GM12878 (cell line): Measurements from ENCODE around the gene GET3. TPM values are rescaled to one million over a fixed set of nuclear protein-coding genes. Genes with fewer than 3 reads are reported as not detected.

Experiments
- ATF7 ChIP-seq: fragments of 450-650 bp; IDR thresholded peaks from 2 replicates; pipeline ENCODE4 v1.6.1; 2016; ENCODE audit warnings: low read depth, mild to moderate bottlenecking
- BCLAF1 ChIP-seq: fragments of 450-650 bp; IDR thresholded peaks from 2 replicates; pipeline ENCODE4 v1.6.1; 2017; ENCODE audit warnings: antibody characterized with exemption, mild to moderate bottlenecking, moderate library complexity
- CHD1 ChIP-seq: IDR thresholded peaks from 2 replicates; pipeline ENCODE4 v1.6.1; 2012; ENCODE audit warnings: low read depth, low read length, improper control_type of control experiment
- CHD2 ChIP-seq: IDR thresholded peaks from 2 replicates; pipeline ENCODE4 v1.6.1; 2011; ENCODE audit warnings: low read depth, low read length, improper control_type of control experiment, borderline replicate concordance
- FOXK2 ChIP-seq: fragments of 450-650 bp; IDR thresholded peaks from 2 replicates; pipeline ENCODE4 v1.6.1; 2017; ENCODE audit warnings: mild to moderate bottlenecking, moderate library complexity
- HDGF ChIP-seq: fragments of 450-650 bp; IDR thresholded peaks from 2 replicates; pipeline ENCODE4 v1.6.1; 2016; ENCODE audit warnings: antibody characterized with exemption
- NR2F1 ChIP-seq: fragments of 450-650 bp; conservative IDR thresholded peaks from 2 replicates; pipeline ENCODE4 v1.6.1; 2017; ENCODE audit warnings: mild to moderate bottlenecking
- RB1 ChIP-seq: fragments of 450-650 bp; formaldehyde crosslinking; IDR thresholded peaks from 2 replicates; pipeline ENCODE4 v1.6.1; 2017; ENCODE audit warnings: mild to moderate bottlenecking, borderline replicate concordance
- RBBP5 ChIP-seq: fragments of 200-600 bp; sonication (generic); conservative IDR thresholded peaks from 2 replicates; pipeline ENCODE4 v1.6.1; 2016
- RELA ChIP-seq: fragments of 450-650 bp; IDR thresholded peaks from 2 replicates; pipeline ENCODE4 v1.8.0; 2014; ENCODE audit warnings: borderline replicate concordance; ENCODE audit not compliant: partially characterized antibody
- RUNX3 ChIP-seq: IDR thresholded peaks from 2 replicates; pipeline ENCODE4 v1.6.1; 2012; ENCODE audit warnings: low read length, inconsistent platforms
- SIX5 ChIP-seq: IDR thresholded peaks from 2 replicates; pipeline ENCODE4 v1.6.1; 2011; ENCODE audit warnings: mild to moderate bottlenecking, low read depth, low read length, moderate library complexity; ENCODE audit not compliant: severe bottlenecking
- SREBF1 ChIP-seq: IDR thresholded peaks from 2 replicates; pipeline ENCODE4 v1.6.1; 2012; ENCODE audit warnings: mild to moderate bottlenecking, low read length
- SREBF2 ChIP-seq: IDR thresholded peaks from 2 replicates; pipeline ENCODE4 v1.6.1; 2012; ENCODE audit warnings: mild to moderate bottlenecking, low read length
- ZBTB4 ChIP-seq: fragments of 450-650 bp; formaldehyde crosslinking; IDR thresholded peaks from 2 replicates; pipeline ENCODE4 v1.4.0; 2022; ENCODE audit warnings: mild to moderate bottlenecking, moderate library complexity
- ZZZ3 ChIP-seq: IDR thresholded peaks from 2 replicates; pipeline ENCODE4 v1.6.1; 2011; ENCODE audit warnings: low read depth; ENCODE audit not compliant: control insufficient read depth, insufficient read length
- polyA plus RNA-seq, 11 experiments: library from polyadenylated mRNA; depleted of rRNA in 4 of 11; unstranded in 6 of 11; stranded (reverse) in 5 of 11; fragments of >200 nt; fragmentation: Nextera tagmentation in 4 of 11; fragmentation: Illumina TruSeq in 1 of 11; extraction: Ambion mirVana in 4 of 11; extraction: Trizol in 1 of 11; gene quantifications; 1 replicate in 1 of 11; 2 replicates in 10 of 11; pipeline versions ENCODE4 v1.2.1 to v1.2.3, GENCODE V29; 2011 to 2016; ENCODE audit warnings: inconsistent platforms in 2 of 11, missing spikeins in 2 of 11, low read depth in 1 of 11
- total RNA-seq, 4 experiments: library from RNA; depleted of rRNA in 3 of 4; stranded (reverse); fragments of >200 nt in 3 of 4; fragmentation: Illumina TruSeq in 1 of 4; extraction: Trizol in 1 of 4; gene quantifications; 2 replicates each; pipeline versions ENCODE4 v1.2.1 to v1.2.3, GENCODE V29; 2013 to 2021
- TF ChIP-seq, protein P1 (sequence below): fragments of 450-650 bp; IDR thresholded peaks from 2 replicates; pipeline ENCODE4 v1.6.1; 2017; ENCODE audit warnings: low read depth, mild to moderate bottlenecking, moderate library complexity
- TF ChIP-seq, protein P2 (sequence below): IDR thresholded peaks from 2 replicates; pipeline ENCODE4 v1.6.1; 2011; ENCODE audit warnings: low read depth, mild to moderate bottlenecking, low read length, moderate library complexity, borderline replicate concordance; ENCODE audit errors: extremely low read depth
- TF ChIP-seq, protein P3 (sequence below): IDR thresholded peaks from 2 replicates; pipeline ENCODE4 v1.6.1; 2012; ENCODE audit warnings: low read depth, low read length, improper control_type of control experiment

The GET3 gene
- total and polyA plus RNA-seq, 10 of the 15 experiments (the other 5 are each of a cell fraction or from before 2014, with no cell fraction given), result 14.5 to 144 (median 97.2) TPM

DNA sequence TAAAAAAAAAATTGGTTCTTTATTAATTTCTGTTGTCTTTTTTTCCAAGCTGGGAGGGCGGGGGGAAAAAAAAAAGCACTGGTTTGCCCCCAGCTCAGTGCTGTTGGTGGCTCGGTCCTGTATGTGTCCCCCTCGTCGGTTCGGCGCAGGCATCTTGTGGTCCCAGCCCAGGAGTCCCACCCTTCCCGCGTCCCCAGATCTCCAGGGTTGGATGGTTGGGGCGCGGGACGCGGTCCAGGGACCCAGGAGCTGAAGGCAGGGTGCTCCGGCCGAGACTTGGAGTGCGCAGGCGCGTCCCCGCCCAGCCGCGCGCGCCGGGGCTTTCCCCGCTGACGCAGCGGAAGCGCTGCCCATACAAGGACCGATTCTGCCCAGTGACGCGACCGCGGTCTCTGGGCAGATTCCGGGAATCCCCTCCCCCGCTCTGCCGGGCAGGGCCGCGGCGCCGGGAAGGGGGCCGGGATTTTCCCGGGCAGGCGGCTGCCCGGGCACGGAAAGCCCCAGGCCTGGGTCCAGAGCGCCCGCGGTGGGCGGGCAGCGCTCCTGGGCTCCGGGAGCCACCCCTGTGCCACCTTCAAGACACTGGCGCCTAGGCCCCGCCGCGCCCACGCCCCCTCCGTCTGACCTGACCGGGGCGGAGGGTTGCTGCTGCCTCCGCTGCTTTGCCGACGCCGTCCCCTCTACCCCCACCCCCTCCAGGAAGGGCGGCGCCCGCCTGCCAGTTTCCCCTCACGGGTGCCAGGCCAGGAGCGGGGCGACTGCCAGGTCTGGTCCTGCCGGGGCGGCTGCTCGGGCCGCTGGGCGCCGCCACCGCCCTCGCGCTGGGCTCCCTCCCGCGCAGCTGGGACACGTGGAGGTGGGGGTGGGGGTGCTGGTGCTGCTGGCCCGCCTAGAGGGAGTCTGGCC is 56.2 kb downstream of the GET3 start (continued):
- TF ChIP-seq RELA (peak; percentile 99), RBBP5 (no peak), ZZZ3 (no peak), CHD1 (peak; percentile 73; the same call in 1 of the 2 replicates), RUNX3 (no peak), ZBTB4 (CRISPR knock-in tag) (peak; percentile 59; the same call in 1 of the 2 replicates), BCLAF1 (peak; percentile 25; the same call in 1 of the 2 replicates), ATF7 (peak; percentile 25; the same call in 1 of the 2 replicates), RB1 (peak; percentile 71; the same call in 1 of the 2 replicates), CHD2 (peak; percentile 90), SREBF1 (no peak; the same call in 1 of the 2 replicates), SREBF2 (no peak), SIX5 (no peak), NR2F1 (peak; percentile 91), FOXK2 (no peak), HDGF (no peak)
- TF ChIP-seq, protein P1, sequence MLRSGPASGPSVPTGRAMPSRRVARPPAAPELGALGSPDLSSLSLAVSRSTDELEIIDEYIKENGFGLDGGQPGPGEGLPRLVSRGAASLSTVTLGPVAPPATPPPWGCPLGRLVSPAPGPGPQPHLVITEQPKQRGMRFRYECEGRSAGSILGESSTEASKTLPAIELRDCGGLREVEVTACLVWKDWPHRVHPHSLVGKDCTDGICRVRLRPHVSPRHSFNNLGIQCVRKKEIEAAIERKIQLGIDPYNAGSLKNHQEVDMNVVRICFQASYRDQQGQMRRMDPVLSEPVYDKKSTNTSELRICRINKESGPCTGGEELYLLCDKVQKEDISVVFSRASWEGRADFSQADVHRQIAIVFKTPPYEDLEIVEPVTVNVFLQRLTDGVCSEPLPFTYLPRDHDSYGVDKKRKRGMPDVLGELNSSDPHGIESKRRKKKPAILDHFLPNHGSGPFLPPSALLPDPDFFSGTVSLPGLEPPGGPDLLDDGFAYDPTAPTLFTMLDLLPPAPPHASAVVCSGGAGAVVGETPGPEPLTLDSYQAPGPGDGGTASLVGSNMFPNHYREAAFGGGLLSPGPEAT, result peak; percentile 91; the same call in 1 of the 2 replicates
- TF ChIP-seq, protein P2, sequence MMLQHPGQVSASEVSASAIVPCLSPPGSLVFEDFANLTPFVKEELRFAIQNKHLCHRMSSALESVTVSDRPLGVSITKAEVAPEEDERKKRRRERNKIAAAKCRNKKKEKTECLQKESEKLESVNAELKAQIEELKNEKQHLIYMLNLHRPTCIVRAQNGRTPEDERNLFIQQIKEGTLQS, result no peak
- TF ChIP-seq, protein P3, sequence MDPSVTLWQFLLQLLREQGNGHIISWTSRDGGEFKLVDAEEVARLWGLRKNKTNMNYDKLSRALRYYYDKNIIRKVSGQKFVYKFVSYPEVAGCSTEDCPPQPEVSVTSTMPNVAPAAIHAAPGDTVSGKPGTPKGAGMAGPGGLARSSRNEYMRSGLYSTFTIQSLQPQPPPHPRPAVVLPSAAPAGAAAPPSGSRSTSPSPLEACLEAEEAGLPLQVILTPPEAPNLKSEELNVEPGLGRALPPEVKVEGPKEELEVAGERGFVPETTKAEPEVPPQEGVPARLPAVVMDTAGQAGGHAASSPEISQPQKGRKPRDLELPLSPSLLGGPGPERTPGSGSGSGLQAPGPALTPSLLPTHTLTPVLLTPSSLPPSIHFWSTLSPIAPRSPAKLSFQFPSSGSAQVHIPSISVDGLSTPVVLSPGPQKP, result peak; percentile 100
